H9 (cell line): ENCODE measurements around the gene SLC24A3. TPM values are rescaled to one million over a fixed set of nuclear protein-coding genes. Genes with fewer than 3 reads are reported as not detected.

Experiments
- DNase-seq: peaks from one replicate; pipeline ENCODE4 v3.0.0-alpha.2; 2017
- H2AFZ ChIP-seq: one replicate; pipeline ENCODE4 v1.6.1; 2013; ENCODE audit warnings: mild to moderate bottlenecking, low read length, control low read depth, moderate library complexity
- H2AK5ac ChIP-seq: 2 replicates; pipeline ENCODE4 v1.6.1; 2013; ENCODE audit warnings: low read length, control low read depth, mixed read lengths; ENCODE audit not compliant: insufficient read length
- H2BK120ac ChIP-seq: one replicate; pipeline ENCODE4 v1.6.1; 2013; ENCODE audit warnings: low read depth, mild to moderate bottlenecking, low read length, control low read depth, inconsistent platforms; ENCODE audit not compliant: poor library complexity, severe bottlenecking
- H2BK12ac ChIP-seq: 2 replicates; pipeline ENCODE4 v1.6.1; 2013; ENCODE audit warnings: low read length, control low read depth, mixed read lengths, low read depth; ENCODE audit not compliant: insufficient read length
- H2BK15ac ChIP-seq: 2 replicates; pipeline ENCODE4 v1.6.1; 2013; ENCODE audit warnings: low read depth, low read length, control low read depth
- H2BK20ac ChIP-seq: one replicate; pipeline ENCODE4 v1.6.1; 2013; ENCODE audit warnings: low read depth, mild to moderate bottlenecking, low read length, control low read depth, inconsistent platforms; ENCODE audit not compliant: poor library complexity, severe bottlenecking
- H2BK5ac ChIP-seq: 2 replicates; pipeline ENCODE4 v1.6.1; 2013; ENCODE audit warnings: low read length, control low read depth, mixed read lengths; ENCODE audit not compliant: insufficient read length
- H3K14ac ChIP-seq: 2 replicates; pipeline ENCODE4 v1.6.1; 2013; ENCODE audit warnings: low read length, control low read depth; ENCODE audit not compliant: insufficient read depth
- H3K18ac ChIP-seq: 2 replicates; pipeline ENCODE4 v1.6.1; 2013; ENCODE audit warnings: low read depth, mild to moderate bottlenecking, mixed read lengths, low read length, control low read depth; ENCODE audit not compliant: insufficient read length
- H3K23ac ChIP-seq: 2 replicates; pipeline ENCODE4 v1.6.1; 2013; ENCODE audit warnings: low read length, control low read depth, mixed read lengths, low read depth; ENCODE audit not compliant: insufficient read length
- H3K23me2 ChIP-seq: 2 replicates; pipeline ENCODE4 v1.6.1; 2013; ENCODE audit warnings: low read depth, mild to moderate bottlenecking, mixed read lengths, low read length, control low read depth; ENCODE audit not compliant: insufficient read length, poor library complexity, severe bottlenecking
- H3K27ac ChIP-seq: 2 replicates; pipeline ENCODE4 v1.5.1; 2013; ENCODE audit warnings: low read length, control low read depth, mixed read lengths, low read depth; ENCODE audit not compliant: insufficient read length
- H3K27me3 ChIP-seq: 2 replicates; pipeline ENCODE4 v1.6.1; 2013; ENCODE audit warnings: low read length, control low read depth, inconsistent platforms; ENCODE audit not compliant: insufficient read depth
- H3K4ac ChIP-seq: 2 replicates; pipeline ENCODE4 v1.6.1; 2013; ENCODE audit warnings: low read depth, mild to moderate bottlenecking, control low read depth, inconsistent platforms, low read length, moderate library complexity
- H3K4me1 ChIP-seq: 2 replicates; pipeline ENCODE4 v1.6.1; 2013; ENCODE audit warnings: low read length, control low read depth, inconsistent platforms; ENCODE audit not compliant: insufficient read depth
- H3K4me2 ChIP-seq: 2 replicates; pipeline ENCODE4 v1.6.1; 2013; ENCODE audit warnings: low read length, control low read depth, mixed read lengths; ENCODE audit not compliant: insufficient read length, insufficient read depth
- H3K56ac ChIP-seq: 2 replicates; pipeline ENCODE4 v1.6.1; 2013; ENCODE audit warnings: low read depth, mild to moderate bottlenecking, mixed read lengths, low read length, control low read depth; ENCODE audit not compliant: insufficient read length
- H3K79me1 ChIP-seq: 2 replicates; pipeline ENCODE4 v1.6.1; 2013; ENCODE audit warnings: low read depth, mild to moderate bottlenecking, moderate library complexity, low read length, control low read depth, inconsistent platforms; ENCODE audit not compliant: insufficient read depth, poor library complexity, severe bottlenecking
- H3K79me2 ChIP-seq: 2 replicates; pipeline ENCODE4 v1.6.1; 2013; ENCODE audit warnings: low read length, control low read depth, inconsistent platforms; ENCODE audit not compliant: insufficient read depth
- H3K9ac ChIP-seq: 2 replicates; pipeline ENCODE4 v1.6.1; 2013; ENCODE audit warnings: low read length, control low read depth, mixed read lengths; ENCODE audit not compliant: insufficient read length; ENCODE audit errors: extremely low read depth
- H3K9me3 ChIP-seq: one replicate; pipeline ENCODE4 v1.6.1; 2013; ENCODE audit warnings: low read depth, low read length, inconsistent platforms; ENCODE audit not compliant: control insufficient read depth
- H3T11ph ChIP-seq: one replicate; pipeline ENCODE4 v1.6.1; 2013; ENCODE audit warnings: mild to moderate bottlenecking, low read length, control low read depth, inconsistent platforms
- H4K20me1 ChIP-seq: one replicate; pipeline ENCODE4 v1.6.1; 2013; ENCODE audit not compliant: control insufficient read depth, insufficient read length, insufficient read depth
- H4K5ac ChIP-seq: 2 replicates; pipeline ENCODE4 v1.6.1; 2013; ENCODE audit warnings: low read depth, mild to moderate bottlenecking, mixed read lengths, low read length, control low read depth; ENCODE audit not compliant: insufficient read length
- H4K8ac ChIP-seq: replicated peaks from 2 replicates; pipeline ENCODE4 v1.6.1; 2013; ENCODE audit warnings: low read length, control low read depth, mixed read lengths, low read depth; ENCODE audit not compliant: insufficient read length
- H4K91ac ChIP-seq: 2 replicates; pipeline ENCODE4 v1.6.1; 2013; ENCODE audit warnings: low read depth, mild to moderate bottlenecking, moderate library complexity, mixed read lengths, low read length, control low read depth; ENCODE audit not compliant: insufficient read length
- H3K27ac Mint-ChIP-seq, 3 experiments: 2 replicates in 2 of 3; 3 replicates in 1 of 3; pipeline ENCODE4 v1.8.0; 2020 to 2021; ENCODE audit warnings: mixed read lengths in 3 of 3, mild to moderate bottlenecking in 1 of 3, moderate library complexity in 1 of 3
- H3K27me3 Mint-ChIP-seq: 2 replicates; pipeline ENCODE4 v1.8.0; 2021; ENCODE audit warnings: low read depth, mild to moderate bottlenecking, moderate library complexity, mixed read lengths
- H3K36me3 Mint-ChIP-seq, 3 experiments: 2 replicates in 2 of 3; 3 replicates in 1 of 3; pipeline ENCODE4 v1.8.0; 2020 to 2021; ENCODE audit warnings: low read depth in 3 of 3, mixed read lengths in 3 of 3; ENCODE audit not compliant: insufficient read depth in 1 of 3
- H3K4me1 Mint-ChIP-seq, 2 experiments: 2 replicates each; pipeline ENCODE4 v1.8.0; 2020; ENCODE audit warnings: mixed read lengths in 2 of 2
- H3K4me3 Mint-ChIP-seq, 2 experiments: 2 replicates in 1 of 2; 3 replicates in 1 of 2; pipeline ENCODE4 v1.8.0; 2020 to 2021; ENCODE audit warnings: mild to moderate bottlenecking in 2 of 2, mixed read lengths in 2 of 2, moderate library complexity in 1 of 2
- H3K9me3 Mint-ChIP-seq, 2 experiments: 2 replicates in 1 of 2; 3 replicates in 1 of 2; pipeline ENCODE4 v1.8.0; 2020; ENCODE audit warnings: mild to moderate bottlenecking in 2 of 2, mixed read lengths in 2 of 2, moderate library complexity in 1 of 2
- CTCF ChIP-seq: fragments of 200-600 bp; sonication (generic); conservative IDR thresholded peaks from 3 replicates; pipeline ENCODE4 v1.8.0; 2021; ENCODE audit warnings: antibody characterized with exemption, mild to moderate bottlenecking
- WGBS: extraction: QIAGEN DNeasy Blood & Tissue Kit; methylation state at CpG from one replicate; pipeline ENCODE4 v1.1.7; 2013; ENCODE audit warnings: missing lambda C conversion rate, low lambda C conversion rate, mixed read lengths; ENCODE audit not compliant: insufficient read length; ENCODE audit errors: extremely low coverage; 5-methylcytosine and 5-hydroxymethylcytosine counted together
- total RNA-seq: library from RNA; stranded (reverse); gene quantifications from 2 replicates; pipeline ENCODE4 v1.2.1, GENCODE V29; 2021

The SLC24A3 gene
- total RNA-seq, 1 experiment from 2014 or later: 0.83 TPM

DNA sequence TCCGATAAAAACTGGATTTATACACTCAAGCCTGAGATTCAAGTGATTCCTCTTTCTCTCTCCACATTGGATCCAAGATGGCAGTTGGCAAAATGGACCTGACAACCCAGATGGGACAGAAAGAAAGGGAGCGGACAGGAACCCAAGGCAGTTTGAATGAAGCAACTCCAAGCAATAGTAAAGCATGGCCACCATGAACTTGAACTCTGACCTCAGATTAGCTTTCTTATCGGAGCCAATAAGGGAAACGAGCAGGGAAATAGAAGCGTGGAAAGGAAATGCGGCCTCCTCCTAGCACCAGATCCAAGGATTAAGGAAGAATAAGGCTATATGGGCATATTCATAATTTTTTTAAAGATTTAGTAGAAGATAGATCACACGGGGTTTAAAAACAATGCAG is 332.2 kb downstream of the SLC24A3 start:
- Histone ChIP-seq H2AK5ac (no peak overlapping the region), H3K27me3 (no peaks in the 10 kb centered on the region), H2BK15ac (no peak overlapping the region), H4K8ac (no peak overlapping the region), H3K27ac (no peak overlapping the region), H4K5ac (no peak overlapping the region), H3K79me2 (no peaks in the 10 kb centered on the region), H3K4ac (no peak overlapping the region), H3K9ac (no peak overlapping the region), H3K79me1 (no peaks in the 10 kb centered on the region), H3K23me2 (no peaks in the 10 kb centered on the region), H3K18ac (no peak overlapping the region), H2BK120ac (no peak overlapping the region), H2AFZ (no peak overlapping the region), H2BK5ac (no peak overlapping the region), H3T11ph (no peak overlapping the region), H3K4me2 (no peak overlapping the region), H3K9me3 (no peaks in the 10 kb centered on the region), H3K14ac (no peak overlapping the region), H2BK12ac (no peak overlapping the region), H3K56ac (no peak overlapping the region), H2BK20ac (no peak overlapping the region), H3K23ac (no peak overlapping the region), H4K20me1 (no peaks in the 10 kb centered on the region), H3K4me1 (no peaks in the 10 kb centered on the region; the same call in 1 of the 2 replicates), H4K91ac (no peak overlapping the region)
- no peaks in the 10 kb centered on the region; the same call in 1 of the 2 replicates for H3K27me3 Mint-ChIP-seq
- DNase-seq: no peak
- no peak overlapping the region for H3K27ac Mint-ChIP-seq
- no peaks in the 10 kb centered on the region for H3K9me3 Mint-ChIP-seq
- no CpG with 5 or more reads among the region's 7 CpGs for WGBS
- peaks cover 7 to 18% of the 10 kb centered on the region in 2 experiments for H3K4me1 Mint-ChIP-seq
- no peaks in the 10 kb centered on the region for H3K36me3 Mint-ChIP-seq
- TF ChIP-seq CTCF: no peak
- no peak overlapping the region for H3K4me3 Mint-ChIP-seq
